GM19372 (cell line): ENCODE measurements around the gene URI1.
A peak's percentile ranks its signal among the peaks of the same experiment; 100 is the strongest.
"Not testable (repeated sequence)": the region's sequence is repeated elsewhere in the genome, so short reads cannot be mapped to it uniquely, and the experiment has no call there.

Experiments used
- ATAC-seq: cut with Tn5 transposase; IDR thresholded peaks from one replicate; pipeline ENCODE4 v1.9.1; 2021; ENCODE audit warnings: mild to moderate bottlenecking, low read depth, moderate library complexity; ENCODE audit not compliant: unreplicated experiment

URI1 gene

DNA sequence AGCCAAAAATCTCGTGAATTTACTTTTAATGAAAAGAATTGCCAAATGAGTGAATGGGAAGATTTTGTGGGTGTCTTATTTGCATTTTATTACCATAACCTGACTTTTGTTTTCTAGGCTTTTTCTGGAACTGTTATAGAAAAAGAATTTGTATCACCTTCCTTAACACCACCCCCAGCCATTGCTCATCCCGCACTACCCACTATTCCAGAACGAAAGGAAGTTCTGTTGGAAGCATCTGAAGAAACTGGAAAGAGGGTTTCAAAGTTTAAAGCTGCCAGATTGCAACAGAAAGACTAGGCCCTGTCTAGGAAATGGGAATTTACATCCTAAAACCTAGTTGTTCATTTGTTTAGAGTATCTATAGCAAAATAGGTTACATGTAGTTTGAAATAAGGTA lies 72.7 kb downstream of the URI1 start:
- no peak for ATAC-seq

DNA sequence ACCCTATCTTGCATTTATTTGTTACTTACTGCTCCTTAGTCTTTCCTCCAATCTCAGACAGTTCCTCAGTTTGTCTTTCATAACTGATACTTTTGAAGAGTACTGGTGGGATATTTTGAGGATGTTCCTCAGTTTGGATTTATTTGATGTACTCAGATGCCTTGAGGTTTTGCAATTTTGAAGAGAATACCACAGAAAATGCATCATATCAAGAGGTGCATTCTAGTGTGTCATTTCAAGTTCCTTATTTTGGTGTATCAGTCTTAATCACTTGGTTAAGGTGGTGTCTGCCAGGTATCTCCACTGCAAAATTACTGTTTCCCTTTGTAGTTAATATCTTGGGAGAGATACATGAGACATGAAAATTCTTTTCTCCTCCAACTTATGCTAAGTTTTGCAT lies 75.1 kb downstream of the URI1 start:
- no peak for ATAC-seq

DNA sequence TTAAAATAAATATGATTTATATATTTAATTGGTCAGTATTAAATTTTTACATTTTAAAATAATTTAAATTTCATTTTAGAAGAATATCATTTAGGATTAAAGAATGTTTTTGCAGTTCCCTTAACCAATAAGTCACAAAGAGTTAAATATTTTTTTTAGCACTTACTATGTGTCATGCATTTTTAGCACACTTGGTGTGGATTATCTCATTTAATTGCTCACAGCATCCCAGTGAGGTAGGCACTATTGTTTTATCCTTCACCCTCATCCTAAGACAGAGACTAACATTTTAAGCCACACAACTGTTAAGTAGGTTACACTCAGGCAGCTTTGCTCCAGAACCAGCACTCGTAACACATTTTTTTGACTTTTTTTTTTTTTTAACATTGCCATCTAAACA lies 78.2 kb downstream of the URI1 start:
- no peak for ATAC-seq

DNA sequence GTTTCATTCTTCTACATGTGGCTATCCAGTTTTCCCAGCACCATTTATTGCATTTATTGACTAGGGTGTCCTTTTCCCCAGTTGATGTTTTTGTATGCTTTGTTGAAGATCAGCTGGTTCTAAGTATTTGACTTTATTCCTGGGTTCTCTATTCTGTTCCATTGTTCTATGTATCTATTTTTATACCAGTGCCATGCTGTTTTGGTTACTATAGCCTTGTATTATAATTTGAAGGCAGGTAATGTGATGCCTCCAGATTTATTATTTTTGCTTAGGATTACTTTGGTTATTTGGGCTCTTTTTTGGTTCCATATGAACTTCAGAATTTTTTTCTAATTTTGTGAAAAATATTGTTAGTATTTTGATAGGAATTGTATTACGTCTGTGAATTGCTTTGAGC lies 80.6 kb downstream of the URI1 start:
- no peak for ATAC-seq

DNA sequence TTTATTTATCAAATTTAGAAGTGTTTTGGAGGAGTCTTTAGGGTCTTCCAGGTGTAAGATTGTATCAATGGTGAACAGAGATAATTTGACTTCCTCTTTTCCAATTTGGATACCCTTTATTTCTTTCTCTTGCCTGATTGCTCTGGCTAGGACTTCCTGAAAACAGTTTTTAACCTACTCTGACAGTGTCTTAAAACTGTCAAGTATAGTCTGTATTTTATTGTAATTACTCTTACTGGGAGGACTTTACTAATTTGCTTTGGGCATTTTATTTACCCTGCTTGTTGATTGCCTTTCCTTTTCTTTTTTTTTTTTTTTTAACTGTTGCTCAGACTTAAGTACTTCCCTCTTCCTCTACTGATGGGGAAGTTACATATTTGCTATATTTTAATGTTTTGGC lies 81.3 kb downstream of the URI1 start:
- ATAC-seq, result no peak

DNA sequence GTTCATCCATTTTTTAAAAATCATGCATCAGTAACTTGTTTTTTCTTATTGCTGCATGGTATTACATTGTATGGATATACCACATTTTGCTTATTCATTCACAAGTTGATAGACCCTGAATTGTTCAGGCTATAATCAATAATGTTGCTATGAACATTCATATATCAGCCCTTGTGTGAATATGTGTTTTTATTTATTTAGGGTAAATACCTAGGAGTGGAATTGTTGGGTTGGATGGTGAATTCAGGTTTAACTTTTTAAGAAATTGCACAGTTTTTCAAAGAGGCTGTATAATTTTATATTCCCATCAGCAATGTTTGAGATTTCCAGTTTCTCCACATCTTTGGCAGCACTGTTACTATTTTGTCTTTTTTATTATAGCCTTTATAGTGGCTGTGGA lies 82.1 kb downstream of the URI1 start:
- no peak for ATAC-seq

DNA sequence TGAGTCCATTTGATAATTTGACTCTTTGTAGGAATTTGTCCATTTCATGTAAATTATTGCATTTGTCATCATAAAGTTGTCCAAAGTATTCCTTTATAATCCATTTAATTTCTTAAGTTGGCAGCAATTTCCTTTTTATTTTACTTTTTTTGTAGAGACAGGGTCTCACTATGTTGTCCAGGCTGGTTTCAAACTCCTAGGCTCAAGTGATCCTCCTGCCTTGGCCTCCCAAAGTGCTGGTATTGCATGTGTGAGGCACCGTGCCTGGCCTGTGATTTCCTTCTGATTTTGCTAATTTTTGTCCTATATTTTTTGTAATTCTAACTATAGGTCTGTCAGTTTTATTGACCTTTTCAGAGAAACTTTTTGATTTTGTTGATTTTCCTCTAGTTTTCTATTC lies 84.9 kb downstream of the URI1 start:
- ATAC-seq, result no peak

DNA sequence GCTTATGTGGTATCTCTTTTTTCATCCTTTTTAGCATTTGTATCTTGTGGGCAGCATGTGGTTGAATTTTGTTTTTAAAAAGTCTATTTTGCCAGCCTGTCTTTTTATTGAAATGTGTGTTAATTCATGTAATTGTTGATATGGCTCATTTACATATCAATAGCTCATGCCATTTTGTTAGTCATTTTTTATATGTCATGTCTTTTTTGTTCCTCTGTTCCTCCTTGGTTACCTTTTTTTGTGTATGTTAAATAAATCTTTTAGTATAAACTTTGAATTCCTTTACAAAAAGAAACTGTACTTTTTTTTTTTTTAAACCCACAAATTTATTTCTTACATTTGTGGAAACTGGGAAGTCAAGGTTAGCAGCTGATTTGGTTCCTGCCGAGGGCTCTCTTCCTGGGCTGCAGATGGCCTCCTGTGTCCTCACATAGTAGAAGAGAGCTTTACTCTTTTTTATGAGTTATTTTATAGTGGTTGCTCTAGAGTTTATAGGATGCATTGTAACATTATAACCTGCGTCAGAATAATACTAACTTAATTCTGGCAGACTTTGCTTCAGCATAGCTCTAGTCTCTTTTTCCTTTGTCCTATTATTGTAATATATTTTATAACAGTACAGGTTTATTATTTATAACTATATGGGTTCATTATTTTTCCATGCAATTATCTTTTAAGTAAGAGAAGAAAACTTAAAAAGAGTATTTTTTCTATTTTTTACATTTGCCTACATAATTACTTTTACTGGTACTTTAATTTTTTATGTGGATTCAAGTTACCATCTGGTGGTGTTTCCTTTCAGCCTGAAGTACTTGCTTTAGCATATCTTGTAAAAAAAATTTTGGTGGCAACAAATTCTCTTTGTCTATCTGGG lies 86.3 kb downstream of the URI1 start:
- ATAC-seq, result no peak

DNA sequence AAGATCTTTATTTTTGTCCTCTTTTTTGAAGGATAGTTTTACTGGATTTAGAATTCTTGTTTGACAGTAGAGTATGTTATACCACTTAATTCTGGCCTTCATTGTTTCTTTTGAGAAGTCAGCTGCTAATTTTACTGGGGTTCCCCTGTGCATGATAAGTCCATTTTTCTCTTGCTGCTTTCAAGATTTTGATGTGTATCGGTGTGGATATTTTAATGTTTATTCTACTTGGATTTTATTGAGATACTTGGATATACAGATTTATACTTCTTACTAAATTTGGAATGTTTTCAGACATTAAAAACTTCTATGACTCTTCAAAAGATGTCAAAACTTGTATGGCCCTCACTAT lies 86.9 kb downstream of the URI1 start:
- no peak for ATAC-seq

DNA sequence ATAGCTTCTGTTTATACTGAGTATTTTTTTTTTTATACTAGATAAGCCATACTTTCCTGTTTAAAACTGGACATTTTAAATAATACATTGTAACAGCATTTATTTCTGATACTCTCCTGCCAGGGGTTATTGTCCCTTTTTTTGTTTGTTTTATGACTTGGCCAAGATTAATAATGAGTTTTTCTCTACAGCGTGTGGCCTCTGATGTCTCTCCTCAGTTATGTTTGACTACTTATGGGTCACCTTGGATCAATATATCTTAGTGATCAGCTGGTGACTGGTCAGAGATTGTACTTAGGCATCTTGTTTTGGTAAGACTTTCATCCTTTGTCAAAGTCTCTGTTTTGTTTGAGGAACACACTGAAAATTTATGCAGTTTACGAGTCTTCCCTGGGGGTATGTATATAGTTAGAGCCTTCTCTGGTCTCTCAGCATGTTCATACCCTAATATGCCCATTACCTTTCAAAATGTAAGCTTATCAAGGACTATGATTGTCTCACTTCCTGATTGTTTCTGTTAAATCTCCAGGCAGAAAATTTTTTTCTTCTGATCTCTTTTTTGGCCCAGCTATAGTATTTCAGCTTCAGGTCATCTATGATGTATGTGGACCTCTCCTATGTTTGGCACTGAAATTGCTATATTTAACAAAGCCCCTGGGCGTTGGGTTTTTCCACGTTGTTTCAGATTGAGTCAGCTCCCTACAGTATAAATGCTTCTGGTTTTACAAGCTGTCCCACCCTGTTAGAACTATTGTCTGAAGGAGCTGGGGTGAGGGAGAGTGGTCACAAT lies 87.9 kb downstream of the URI1 start:
- ATAC-seq, result peak; percentile 75

DNA sequence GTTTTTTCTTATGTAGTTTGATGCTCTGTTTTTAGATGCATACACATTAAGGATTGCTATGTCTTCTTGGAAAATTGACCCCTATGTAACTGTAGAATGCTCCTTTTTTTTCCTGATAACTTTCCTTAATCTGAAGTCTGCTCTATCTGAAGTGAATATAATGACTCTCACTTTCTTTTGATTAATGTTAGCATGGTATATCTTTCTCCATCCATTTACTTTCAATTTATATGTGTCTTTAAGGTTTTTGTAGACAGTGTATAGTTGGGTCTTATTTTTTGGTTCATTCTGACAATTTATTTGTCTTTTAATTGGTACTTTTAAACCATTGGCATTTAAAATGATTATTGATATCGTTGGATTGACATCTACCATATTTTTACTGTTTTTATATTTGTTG lies 92.3 kb downstream of the URI1 start:
- ATAC-seq, result no peak

DNA sequence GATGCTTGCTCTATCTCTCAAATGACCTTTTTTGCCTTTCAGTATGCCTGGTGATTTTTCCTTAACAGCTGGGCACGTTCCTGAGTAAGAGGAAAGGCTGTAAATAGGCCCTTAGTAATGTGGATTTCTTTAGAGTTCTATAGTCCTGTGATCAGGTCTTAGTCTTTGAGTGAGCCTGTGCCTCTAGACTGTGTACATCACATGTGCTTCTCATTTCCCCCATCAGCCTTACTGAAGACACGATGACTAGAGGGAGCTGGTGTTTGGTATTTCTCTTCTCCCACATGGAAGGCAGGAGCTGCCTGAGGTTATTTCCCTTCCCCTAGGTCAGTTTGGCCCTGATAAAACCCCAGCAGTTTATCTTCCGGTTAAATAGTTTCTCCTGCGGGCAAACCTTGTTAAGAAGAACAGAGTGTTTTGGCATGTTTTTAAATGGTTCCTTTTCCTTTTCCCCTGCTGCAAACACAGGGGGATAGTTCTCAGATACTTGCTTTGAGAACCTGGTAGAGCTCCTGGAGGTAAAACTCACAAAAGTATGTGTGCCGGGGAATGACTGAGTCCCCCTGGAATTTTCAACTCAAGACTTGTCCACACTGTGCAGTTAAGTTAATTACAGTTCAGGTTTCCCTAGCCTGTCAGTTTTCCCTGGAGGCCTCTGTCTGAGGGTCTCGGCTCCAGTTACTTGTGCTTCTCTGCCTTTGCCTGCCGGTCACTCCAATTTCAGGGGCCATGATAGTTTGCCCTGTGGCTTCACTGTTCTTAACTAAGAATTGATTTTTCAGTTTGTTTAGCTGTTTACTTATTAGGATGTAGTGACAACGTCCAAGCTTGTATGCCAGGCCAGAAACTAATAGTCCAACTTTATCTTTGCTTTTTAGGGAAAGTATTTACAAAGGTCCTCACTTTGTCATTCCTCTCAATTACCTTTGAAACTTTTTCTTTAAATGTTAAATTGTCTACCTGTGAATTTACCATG lies 94.4 kb downstream of the URI1 start:
- no peak for ATAC-seq

DNA sequence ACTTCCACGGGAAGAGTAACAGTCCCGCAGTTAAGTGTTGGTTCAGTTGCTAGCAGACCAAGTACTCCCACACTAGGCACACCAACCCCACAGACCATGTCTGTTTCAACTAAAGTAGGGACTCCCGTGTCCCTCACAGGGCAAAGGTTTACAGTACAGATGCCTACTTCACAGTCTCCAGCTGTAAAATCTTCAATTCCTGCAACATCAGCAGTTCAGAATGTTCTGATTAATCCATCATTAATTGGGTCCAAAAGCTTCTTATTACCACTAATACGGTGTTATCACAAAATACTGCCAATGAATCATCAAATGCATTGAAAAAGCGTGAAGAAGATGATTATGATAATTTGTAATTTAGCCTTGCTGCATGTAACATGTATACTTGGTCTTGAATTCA lies 95.8 kb downstream of the URI1 start:
- no peak for ATAC-seq

DNA sequence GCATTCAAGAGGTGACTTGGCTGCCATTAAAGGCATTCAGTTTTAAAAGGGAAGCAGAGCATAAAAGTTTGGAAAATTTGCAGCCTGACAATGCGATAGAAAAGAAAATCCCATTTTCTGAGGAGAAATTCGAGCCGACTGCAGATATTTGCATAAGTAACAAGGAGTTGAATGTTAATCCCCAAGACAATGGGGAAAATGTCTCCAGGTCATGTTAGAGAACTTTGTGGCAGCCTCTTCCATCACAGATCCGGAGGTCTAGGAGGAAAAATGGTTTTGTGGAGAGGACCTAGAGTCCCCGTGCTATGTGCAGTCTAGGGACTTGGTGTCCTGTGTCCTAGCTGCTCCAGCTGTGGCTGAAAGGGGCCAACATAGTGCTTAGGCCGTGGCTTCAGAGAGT lies 99.9 kb downstream of the URI1 start:
- not testable (repeated sequence) for ATAC-seq

DNA sequence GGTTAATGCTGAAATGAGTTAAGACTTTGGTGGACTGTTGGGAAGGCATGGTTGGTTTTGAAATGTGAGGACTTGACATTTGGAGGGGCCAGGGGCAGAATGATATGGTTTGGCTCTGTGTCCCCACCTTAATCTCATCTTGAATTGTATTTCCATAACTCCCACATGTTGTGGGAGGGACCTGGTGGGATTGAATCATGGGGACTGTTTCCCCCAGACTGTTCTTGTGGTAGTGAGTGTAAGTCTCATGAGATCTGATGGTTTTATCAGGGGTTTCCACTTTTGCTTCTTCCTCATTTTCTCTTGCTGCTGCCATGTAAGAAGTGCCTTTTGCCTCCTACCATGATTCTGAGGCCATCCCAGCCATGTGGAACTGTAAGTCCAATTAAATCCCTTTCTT lies 101.0 kb downstream of the URI1 start:
- not testable (repeated sequence) for ATAC-seq

DNA sequence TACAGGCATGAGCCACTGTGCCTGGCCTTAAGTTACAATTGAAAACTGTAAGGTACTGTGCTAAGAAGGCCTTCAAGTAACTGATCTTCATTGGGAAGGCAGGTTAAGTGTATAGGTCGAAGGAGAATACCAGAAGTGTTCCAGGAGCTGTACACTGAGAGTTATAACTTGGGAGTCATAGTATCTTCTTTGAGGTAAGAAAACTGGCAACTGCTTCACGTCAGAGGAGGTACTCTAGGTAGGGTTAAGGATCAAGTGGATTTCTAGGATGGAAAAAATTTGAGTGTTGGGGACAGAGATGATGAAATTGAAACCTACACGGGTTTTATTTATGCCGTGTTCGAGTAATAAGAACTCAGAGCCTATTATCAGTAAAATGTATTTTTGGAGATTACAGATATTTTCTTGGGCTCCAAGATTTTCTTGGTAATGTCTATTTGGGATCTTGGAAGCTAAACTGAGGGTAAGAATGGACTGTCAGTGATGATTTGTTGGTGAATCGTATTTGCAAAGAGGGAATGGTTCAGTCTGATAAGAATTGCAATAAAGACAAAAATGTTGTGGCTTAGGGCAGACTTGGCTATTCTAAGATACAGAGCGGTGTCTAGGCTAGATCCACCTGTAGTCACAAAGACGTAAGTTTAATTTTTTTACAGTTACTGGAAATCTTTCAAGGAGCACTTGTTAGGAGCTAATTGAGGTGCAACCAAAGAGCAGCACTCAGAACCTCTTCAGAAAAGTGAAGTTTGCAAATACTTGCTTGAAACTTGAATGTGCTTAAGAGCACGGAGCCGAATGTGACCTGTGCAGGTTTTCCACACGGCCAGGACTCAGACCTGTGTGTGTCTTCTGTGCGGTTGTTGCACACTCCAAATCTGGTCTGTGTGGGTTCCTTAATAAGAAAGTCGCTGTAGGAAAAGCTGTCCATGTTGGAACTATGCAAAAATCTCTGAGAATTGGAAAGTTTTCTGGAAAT lies 102.5 kb downstream of the URI1 start:
- ATAC-seq, result no peak

DNA sequence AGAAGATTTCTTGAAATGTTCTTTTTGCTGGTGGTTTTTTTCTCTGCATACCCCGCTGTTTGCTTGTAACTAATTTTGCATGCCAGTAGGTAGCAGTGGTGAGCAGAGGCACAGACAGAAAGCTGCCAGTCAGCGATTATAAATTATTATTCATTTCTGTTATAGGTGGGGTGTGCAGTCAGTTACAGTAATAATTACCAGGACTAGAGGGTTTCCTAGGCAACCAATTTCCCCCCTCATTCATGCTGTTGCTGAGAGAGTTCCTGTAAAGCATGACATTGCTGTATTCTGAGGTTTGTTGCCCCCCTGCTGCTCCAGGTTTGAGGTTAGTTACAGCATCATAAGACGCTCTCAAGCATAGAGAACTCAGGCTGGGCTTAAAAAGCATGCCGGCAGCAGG lies 104.5 kb downstream of the URI1 start:
- peak; percentile 62 for ATAC-seq

DNA sequence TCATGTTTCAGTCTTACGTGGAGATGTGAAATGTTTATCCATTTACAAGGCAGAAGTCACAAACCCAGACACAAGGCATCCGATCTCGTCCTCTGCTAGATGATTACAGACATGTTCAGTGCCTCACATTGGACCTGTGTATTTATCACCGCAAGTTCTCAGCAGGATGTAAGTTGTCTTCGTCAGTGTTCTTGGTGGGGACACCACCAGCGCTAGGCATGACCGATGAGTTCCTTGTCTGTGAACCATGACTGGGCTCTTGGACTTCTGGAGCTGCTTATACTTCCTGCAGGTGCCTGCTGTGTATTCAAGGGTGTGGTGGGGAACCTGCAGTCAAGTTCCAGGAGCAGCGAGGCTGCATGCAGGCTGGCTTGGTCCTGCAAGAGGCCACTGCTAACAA lies 105.4 kb downstream of the URI1 start:
- ATAC-seq, result no peak

DNA sequence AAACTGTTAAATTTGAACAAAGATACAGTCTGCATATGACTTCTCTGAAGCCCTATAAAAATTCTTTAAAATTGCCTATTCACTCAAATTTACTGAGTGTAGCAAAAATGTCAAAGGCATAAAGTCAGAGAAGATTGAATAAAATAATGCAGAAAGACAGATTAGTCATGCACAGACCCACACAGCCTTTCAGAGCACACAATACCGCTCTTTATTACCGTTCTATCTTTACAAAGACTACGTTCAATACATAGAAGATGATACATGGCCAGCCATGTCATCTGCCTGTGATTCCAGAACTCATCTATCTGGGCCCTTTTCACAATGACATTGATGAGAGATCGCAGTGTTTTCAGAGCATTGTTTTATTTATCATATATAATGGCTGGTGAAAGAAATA lies 107.2 kb downstream of the URI1 start:
- no peak for ATAC-seq
